Measurements from ENCODE around the gene TM9SF2. TPM values are rescaled to one million over a fixed set of nuclear protein-coding genes. Genes with fewer than 3 reads are reported as not detected.

TM9SF2 gene
- total RNA-seq, 1 experiment from 2014 or later: 67.9 TPM

DNA sequence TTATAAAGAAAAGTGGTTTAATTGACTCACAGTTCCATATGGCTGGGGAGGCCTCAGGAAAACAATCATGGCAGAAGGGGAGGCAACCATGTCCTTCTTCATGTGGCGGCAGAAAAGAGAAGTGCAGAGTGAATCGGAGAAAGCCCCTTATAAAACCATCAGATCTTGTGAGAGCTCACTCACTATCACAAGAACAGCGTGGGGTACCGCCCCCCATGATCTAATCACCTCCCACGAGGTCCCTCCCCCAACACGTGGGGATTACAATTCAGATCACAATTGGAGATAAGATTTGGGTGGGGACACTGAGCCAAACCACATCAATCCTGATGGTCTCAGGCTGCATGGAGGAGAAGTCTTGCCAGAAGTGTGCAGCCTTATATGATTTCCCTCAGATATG lies 26.0 kb downstream of the TM9SF2 start:
- in situ Hi-C loops (cut with HindIII; ENCODE audit: low pct_unique_long_range_greater_than_20kb, low sequenced_read_pairs) (no loop called here), intact Hi-C loops (cut with micrococcal nuclease; ENCODE audit: unreplicated experiment) (no loop called here)
- no peak overlapping the region for H3K27ac ChIP-seq (ENCODE audit: low read length)
- TF ChIP-seq POLR2AphosphoS5 (IDR thresholded peaks at IDR 0.05; ENCODE audit: low read depth, low read length): no peak
- TF ChIP-seq, protein P1, sequence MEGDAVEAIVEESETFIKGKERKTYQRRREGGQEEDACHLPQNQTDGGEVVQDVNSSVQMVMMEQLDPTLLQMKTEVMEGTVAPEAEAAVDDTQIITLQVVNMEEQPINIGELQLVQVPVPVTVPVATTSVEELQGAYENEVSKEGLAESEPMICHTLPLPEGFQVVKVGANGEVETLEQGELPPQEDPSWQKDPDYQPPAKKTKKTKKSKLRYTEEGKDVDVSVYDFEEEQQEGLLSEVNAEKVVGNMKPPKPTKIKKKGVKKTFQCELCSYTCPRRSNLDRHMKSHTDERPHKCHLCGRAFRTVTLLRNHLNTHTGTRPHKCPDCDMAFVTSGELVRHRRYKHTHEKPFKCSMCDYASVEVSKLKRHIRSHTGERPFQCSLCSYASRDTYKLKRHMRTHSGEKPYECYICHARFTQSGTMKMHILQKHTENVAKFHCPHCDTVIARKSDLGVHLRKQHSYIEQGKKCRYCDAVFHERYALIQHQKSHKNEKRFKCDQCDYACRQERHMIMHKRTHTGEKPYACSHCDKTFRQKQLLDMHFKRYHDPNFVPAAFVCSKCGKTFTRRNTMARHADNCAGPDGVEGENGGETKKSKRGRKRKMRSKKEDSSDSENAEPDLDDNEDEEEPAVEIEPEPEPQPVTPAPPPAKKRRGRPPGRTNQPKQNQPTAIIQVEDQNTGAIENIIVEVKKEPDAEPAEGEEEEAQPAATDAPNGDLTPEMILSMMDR (IDR thresholded peaks at IDR 0.05): no peak
- TF ChIP-seq TCF7L2 (IDR thresholded peaks at IDR 0.05; ENCODE audit: low read depth, low read length): no peak
- no peak for TF ChIP-seq REST (IDR thresholded peaks at IDR 0.05; ENCODE audit: insufficient read depth in 1 of 2, low read depth in 2 of 2, low read length in 1 of 2)
- no peak for TF ChIP-seq SIN3A (IDR thresholded peaks at IDR 0.05; ENCODE audit: borderline replicate concordance, insufficient read depth, low read depth, low read length)
- DNase-seq (ENCODE audit: low read depth, low spot score) (no peak), ATAC-seq (no peak)
- H3K9me3 ChIP-seq (ENCODE audit: control insufficient read depth, insufficient read depth, low read depth, low read length): no peaks in the 10 kb centered on the region
- no peaks in the 10 kb centered on the region for H3K36me3 ChIP-seq (ENCODE audit: control insufficient read depth, insufficient read depth, low read length)
- ChIA-PET POLR2A (no interaction called here), CTCF (no interaction called here)
- no peaks in the 10 kb centered on the region for H3K27me3 ChIP-seq (ENCODE audit: control insufficient read depth, insufficient read depth, low read length)
- BruUV-seq (replicated peaks): no TSS peak
- H3K4me1 ChIP-seq (ENCODE audit: control insufficient read depth, insufficient read depth, low read length): no peaks in the 10 kb centered on the region
- no peak overlapping the region for H3K4me3 ChIP-seq (ENCODE audit: low read depth in 2 of 2, low read length in 2 of 2)

GRCh38 chr13:99528547-99528946 lies 27.3 kb downstream of the TM9SF2 start:
- ChIA-PET POLR2A (no interaction called here), CTCF (interaction anchor here (0.5 kb wide), 1 partner anchor 582 kb away, joined by 4 read pairs; no protein-coding TSS in a partner anchor)
- Histone ChIP-seq H3K27me3 (ENCODE audit: control insufficient read depth, insufficient read depth, low read length) (no peaks in the 10 kb centered on the region), H3K4me1 (ENCODE audit: control insufficient read depth, insufficient read depth, low read length) (no peaks in the 10 kb centered on the region), H3K9me3 (ENCODE audit: control insufficient read depth, insufficient read depth, low read depth, low read length) (no peaks in the 10 kb centered on the region), H3K27ac (ENCODE audit: low read length) (no peak overlapping the region), H3K36me3 (ENCODE audit: control insufficient read depth, insufficient read depth, low read length) (no peaks in the 10 kb centered on the region), H3K4me3 (ENCODE audit: low read depth in 2 of 2, low read length in 2 of 2) (no peak overlapping the region)
- ATAC-seq: no peak
- in situ Hi-C loops (cut with HindIII; ENCODE audit: low pct_unique_long_range_greater_than_20kb, low sequenced_read_pairs): no loop called here
- intact Hi-C loops (cut with micrococcal nuclease; ENCODE audit: unreplicated experiment): no loop called here
- TF ChIP-seq TCF7L2 (IDR thresholded peaks at IDR 0.05; ENCODE audit: low read depth, low read length) (no peak), POLR2AphosphoS5 (IDR thresholded peaks at IDR 0.05; ENCODE audit: low read depth, low read length) (no peak), SIN3A (IDR thresholded peaks at IDR 0.05; ENCODE audit: borderline replicate concordance, insufficient read depth, low read depth, low read length) (no peak), REST (IDR thresholded peaks at IDR 0.05; ENCODE audit: insufficient read depth in 1 of 2, low read depth in 2 of 2, low read length in 1 of 2) (no peak)
- TF ChIP-seq, protein P1 (IDR thresholded peaks at IDR 0.05): no peak; the same call in 1 of the 2 replicates
- DNase-seq (ENCODE audit: low read depth, low spot score): no peak
- BruUV-seq (replicated peaks): no TSS peak

Data from Panc1 (cell line).